HEK293 (cell line): Measurements from ENCODE around the gene ADNP.

Experiments used
- CTCF ChIA-PET: fragments of 350-600 bp; formaldehyde crosslinking; extraction: SDS; loops from one replicate; lab custom pipeline; 2021; ENCODE audit warnings: antibody characterized with exemption; lab: Yijun Ruan, JAX
- POLR2A ChIA-PET: fragments of 300-600 bp; formaldehyde crosslinking; extraction: SDS; loops from one replicate; lab custom pipeline; 2020; ENCODE audit warnings: antibody characterized with exemption, inconsistent platforms; lab: Yijun Ruan, JAX
- H3K27ac ChIP-seq: fragments of 200-500 bp; sonication (Bioruptor generic); 2 replicates; pipeline ENCODE4 v1.5.1; 2014; ENCODE audit warnings: low read depth, low read length, control low read depth, inconsistent platforms; ENCODE audit errors: extremely low read depth
- H3K36me3 ChIP-seq, 2 experiments: fragments of 200-500 bp in 1 of 2; sonication (Bioruptor generic) in 1 of 2; 1 replicate in 1 of 2; 2 replicates in 1 of 2; pipeline ENCODE4 v1.5.1; 2014 to 2017; ENCODE audit warnings: inconsistent platforms in 2 of 2, low read length in 2 of 2; ENCODE audit not compliant: control insufficient read depth in 2 of 2, insufficient read depth in 1 of 2
- H3K4me1 ChIP-seq: fragments of 200-500 bp; sonication (Bioruptor generic); 2 replicates; pipeline ENCODE4 v1.5.1; 2014; ENCODE audit warnings: mild to moderate bottlenecking, low read length, inconsistent platforms; ENCODE audit not compliant: control insufficient read depth, insufficient read depth
- H3K4me3 ChIP-seq: 2 replicates; pipeline ENCODE4 v1.5.1; 2011; ENCODE audit warnings: low read depth, mild to moderate bottlenecking, control low read depth, low read length, moderate library complexity
- H3K9me3 ChIP-seq: fragments of 200-500 bp; sonication (Bioruptor generic); 2 replicates; pipeline ENCODE4 v1.5.1; 2014; ENCODE audit warnings: low read depth, low read length, inconsistent platforms; ENCODE audit not compliant: control insufficient read depth, insufficient read depth
- KLF1 ChIP-seq: fragments of 450-650 bp; formaldehyde crosslinking; IDR thresholded peaks from 2 replicates; pipeline ENCODE4 v1.5.1; 2016; ENCODE audit warnings: missing biosample characterization, missing genetic modification characterization
- KLF7 ChIP-seq: fragments of 450-650 bp; formaldehyde crosslinking; IDR thresholded peaks from 2 replicates; pipeline ENCODE4 v1.5.1; 2016; ENCODE audit warnings: missing biosample characterization, missing genetic modification characterization, borderline replicate concordance
- KLF9 ChIP-seq: fragments of 450-650 bp; formaldehyde crosslinking; IDR thresholded peaks from 2 replicates; pipeline ENCODE4 v1.5.1; 2016; ENCODE audit warnings: missing biosample characterization, missing genetic modification characterization, low read depth
- OVOL3 ChIP-seq: fragments of 450-650 bp; formaldehyde crosslinking; IDR thresholded peaks from 2 replicates; pipeline ENCODE4 v1.5.1; 2016; ENCODE audit warnings: missing biosample characterization, missing genetic modification characterization
- SP7 ChIP-seq: fragments of 450-650 bp; formaldehyde crosslinking; IDR thresholded peaks from 2 replicates; pipeline ENCODE4 v1.5.1; 2016; ENCODE audit warnings: missing biosample characterization, missing genetic modification characterization
- TSHZ1 ChIP-seq: fragments of 450-650 bp; formaldehyde crosslinking; IDR thresholded peaks from 2 replicates; pipeline ENCODE4 v1.5.1; 2016; ENCODE audit warnings: missing biosample characterization, missing genetic modification characterization, borderline replicate concordance
- ZBTB10 ChIP-seq: fragments of 450-650 bp; formaldehyde crosslinking; IDR thresholded peaks from 2 replicates; pipeline ENCODE4 v1.5.1; 2016; ENCODE audit warnings: missing biosample characterization, missing genetic modification characterization
- ZBTB6 ChIP-seq: fragments of 450-650 bp; formaldehyde crosslinking; IDR thresholded peaks from 2 replicates; pipeline ENCODE4 v1.5.1; 2017; ENCODE audit warnings: missing biosample characterization, missing genetic modification characterization
- ZFP41 ChIP-seq: fragments of 450-650 bp; formaldehyde crosslinking; IDR thresholded peaks from 2 replicates; pipeline ENCODE4 v1.5.1; 2016; ENCODE audit warnings: missing biosample characterization, missing genetic modification characterization, borderline replicate concordance
- ZNF121 ChIP-seq: fragments of 450-650 bp; formaldehyde crosslinking; IDR thresholded peaks from 2 replicates; pipeline ENCODE4 v1.5.1; 2016; ENCODE audit warnings: missing biosample characterization, missing genetic modification characterization
- ZNF148 ChIP-seq: fragments of 450-650 bp; formaldehyde crosslinking; IDR thresholded peaks from 2 replicates; pipeline ENCODE4 v1.5.0; 2017; ENCODE audit warnings: missing biosample characterization, missing genetic modification characterization, borderline replicate concordance
- ZNF157 ChIP-seq: fragments of 450-650 bp; formaldehyde crosslinking; IDR thresholded peaks from 2 replicates; pipeline ENCODE4 v1.5.1; 2016; ENCODE audit warnings: missing biosample characterization, missing genetic modification characterization
- ZNF214 ChIP-seq: fragments of 450-650 bp; formaldehyde crosslinking; IDR thresholded peaks from 2 replicates; pipeline ENCODE4 v1.5.1; 2017; ENCODE audit warnings: missing biosample characterization, mild to moderate bottlenecking, missing genetic modification characterization, borderline replicate concordance
- ZNF248 ChIP-seq: fragments of 450-650 bp; formaldehyde crosslinking; IDR thresholded peaks from 2 replicates; pipeline ENCODE4 v1.5.1; 2017; ENCODE audit warnings: missing biosample characterization, missing genetic modification characterization
- ZNF324 ChIP-seq: fragments of 450-650 bp; formaldehyde crosslinking; IDR thresholded peaks from 2 replicates; pipeline ENCODE4 v1.5.1; 2016; ENCODE audit warnings: missing biosample characterization, missing genetic modification characterization
- ZNF398 ChIP-seq: fragments of 450-650 bp; formaldehyde crosslinking; IDR thresholded peaks from 2 replicates; pipeline ENCODE4 v1.5.1; 2017; ENCODE audit warnings: missing biosample characterization, missing genetic modification characterization
- ZNF530 ChIP-seq: fragments of 450-650 bp; formaldehyde crosslinking; IDR thresholded peaks from 2 replicates; pipeline ENCODE4 v1.5.1; 2016; ENCODE audit warnings: low read depth, missing biosample characterization, missing genetic modification characterization
- ZNF555 ChIP-seq: fragments of 450-650 bp; formaldehyde crosslinking; conservative IDR thresholded peaks from 2 replicates; pipeline ENCODE4 v1.5.1; 2017; ENCODE audit warnings: missing biosample characterization, mild to moderate bottlenecking, missing genetic modification characterization, inconsistent platforms
- ZNF560 ChIP-seq: fragments of 450-650 bp; formaldehyde crosslinking; IDR thresholded peaks from 2 replicates; pipeline ENCODE4 v1.5.1; 2017; ENCODE audit warnings: missing biosample characterization, missing genetic modification characterization, borderline replicate concordance
- ZNF561 ChIP-seq: fragments of 450-650 bp; IDR thresholded peaks from 2 replicates; pipeline ENCODE4 v1.5.1; 2018; ENCODE audit warnings: missing biosample characterization, missing genetic modification characterization, borderline replicate concordance
- ZNF660 ChIP-seq: fragments of 450-650 bp; IDR thresholded peaks from 2 replicates; pipeline ENCODE4 v1.5.1; 2018; ENCODE audit warnings: missing biosample characterization, mild to moderate bottlenecking, missing genetic modification characterization
- ZNF791 ChIP-seq: fragments of 450-650 bp; formaldehyde crosslinking; IDR thresholded peaks from 2 replicates; pipeline ENCODE4 v1.5.1; 2016; ENCODE audit warnings: missing biosample characterization, missing genetic modification characterization

Gene ADNP

GRCh38 chr20:50969435-50969834 is 38.2 kb upstream of the ADNP start (continued):
- TF ChIP-seq ZNF555 (tag by site-specific recombination) (no peak), ZNF157 (no peak), ZBTB10 (tag by site-specific recombination) (no peak), ZNF398 (tag by site-specific recombination) (no peak), KLF9 (tag by site-specific recombination) (no peak), KLF1 (tag by site-specific recombination) (no peak), KLF7 (tag by site-specific recombination) (no peak)

GRCh38 chr20:50968289-50968688 is 37.1 kb upstream of the ADNP start:
- TF ChIP-seq OVOL3 (tag by site-specific recombination) (no peak), ZNF148 (tag by site-specific recombination) (no peak), ZNF791 (tag by site-specific recombination) (no peak), ZNF324 (tag by site-specific recombination) (no peak), ZFP41 (tag by site-specific recombination) (no peak), ZBTB6 (tag by site-specific recombination) (no peak), SP7 (tag by site-specific recombination) (no peak), ZNF560 (no peak), TSHZ1 (tag by site-specific recombination) (no peak), ZNF214 (tag by site-specific recombination) (no peak), ZNF561 (tag by site-specific recombination) (no peak), ZNF530 (tag by site-specific recombination) (no peak), ZNF121 (tag by site-specific recombination) (no peak), ZNF660 (no peak), ZNF248 (tag by site-specific recombination) (no peak)
- TF ChIP-seq, all 188 proteins: peak for 0
- Histone ChIP-seq H3K4me3 (no peak overlapping the region), H3K4me1 (no peaks in the 10 kb centered on the region), H3K36me3 (no peaks in the 10 kb centered on the region), H3K27ac (no peak overlapping the region), H3K9me3 (no peaks in the 10 kb centered on the region)
- CTCF ChIA-PET: interaction anchor here (0.6 to 2.5 kb wide), 3 partner anchors 13 to 38 kb away, joined by 4 to 12 read pairs (median 7); no protein-coding TSS in a partner anchor
- POLR2A ChIA-PET: no interaction called here
